ENCODE measurements around the gene TTC28.

DNA sequence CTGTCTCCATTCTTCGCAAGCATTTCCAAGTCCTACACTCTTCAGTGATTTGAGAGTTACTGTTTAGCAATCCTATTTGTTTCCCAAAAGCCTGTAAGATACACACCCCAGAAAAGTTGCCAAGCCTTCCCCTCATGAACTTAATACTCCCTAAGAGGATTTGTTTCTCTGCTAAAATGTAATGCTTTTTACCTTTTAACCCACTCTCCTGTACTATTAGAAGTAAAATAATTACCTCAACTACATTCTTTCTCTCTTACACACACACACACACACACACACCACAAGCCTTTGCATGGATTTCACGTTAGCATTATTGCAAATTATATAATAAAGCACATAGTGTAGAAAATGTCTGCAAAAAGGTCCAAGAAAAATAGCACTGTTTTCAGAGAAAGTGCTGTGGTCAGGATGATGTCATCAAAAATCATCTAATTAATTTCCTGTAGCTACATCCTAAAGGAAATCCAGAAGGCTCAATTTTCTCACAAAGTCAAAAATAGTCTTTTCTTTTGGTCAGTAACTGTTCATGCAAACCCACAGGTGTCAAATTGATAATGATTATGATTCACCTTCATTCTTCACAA lies 396.5 kb downstream of the TTC28 start:
- TF ChIP-seq, protein P1, sequence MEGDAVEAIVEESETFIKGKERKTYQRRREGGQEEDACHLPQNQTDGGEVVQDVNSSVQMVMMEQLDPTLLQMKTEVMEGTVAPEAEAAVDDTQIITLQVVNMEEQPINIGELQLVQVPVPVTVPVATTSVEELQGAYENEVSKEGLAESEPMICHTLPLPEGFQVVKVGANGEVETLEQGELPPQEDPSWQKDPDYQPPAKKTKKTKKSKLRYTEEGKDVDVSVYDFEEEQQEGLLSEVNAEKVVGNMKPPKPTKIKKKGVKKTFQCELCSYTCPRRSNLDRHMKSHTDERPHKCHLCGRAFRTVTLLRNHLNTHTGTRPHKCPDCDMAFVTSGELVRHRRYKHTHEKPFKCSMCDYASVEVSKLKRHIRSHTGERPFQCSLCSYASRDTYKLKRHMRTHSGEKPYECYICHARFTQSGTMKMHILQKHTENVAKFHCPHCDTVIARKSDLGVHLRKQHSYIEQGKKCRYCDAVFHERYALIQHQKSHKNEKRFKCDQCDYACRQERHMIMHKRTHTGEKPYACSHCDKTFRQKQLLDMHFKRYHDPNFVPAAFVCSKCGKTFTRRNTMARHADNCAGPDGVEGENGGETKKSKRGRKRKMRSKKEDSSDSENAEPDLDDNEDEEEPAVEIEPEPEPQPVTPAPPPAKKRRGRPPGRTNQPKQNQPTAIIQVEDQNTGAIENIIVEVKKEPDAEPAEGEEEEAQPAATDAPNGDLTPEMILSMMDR (IDR thresholded peaks at IDR 0.05): no peak
- TF ChIP-seq EP300 (IDR thresholded peaks at IDR 0.05): no peak
- no peak for TF ChIP-seq POLR2A (IDR thresholded peaks at IDR 0.05; ENCODE audit: low read depth)

Data from esophagus muscularis mucosa (tissue), 4 donors.